HCT116 (cell line): ENCODE measurements around the gene MTMR1. TPM values are rescaled to one million over a fixed set of nuclear protein-coding genes. Genes with fewer than 3 reads are reported as not detected.

Experiments used
- ATAC-seq: fragments of 200-7000 bp; cut with Tn5 transposase; 2 replicates; pipeline ENCODE4 v1.9.1; 2020; ENCODE audit warnings: mild to moderate bottlenecking, moderate library complexity
- BruUV-seq: library from RNA; stranded (reverse); fragments of 400-500 nt; replicated peaks from 2 replicates; lab custom pipeline; 2021; lab: Mats Ljungman, UMichigan
- CTCF ChIA-PET: fragments of 300-600 bp; sonication (Branson Sonifier 250); formaldehyde crosslinking; loops from one replicate; lab custom pipeline; 2021; ENCODE audit warnings: antibody characterized with exemption; lab: Charles Lee
- POLR2A ChIA-PET: fragments of 300-600, 350-600 bp; sonication (Branson Sonifier 250); formaldehyde crosslinking; loops from one replicate; lab custom pipeline; 2021; ENCODE audit warnings: antibody characterized with exemption; lab: Charles Lee
- RAD21 ChIA-PET, 2 experiments: fragments of 300-600 bp; sonication (Branson Sonifier 250); formaldehyde crosslinking; loops; one replicate each; lab custom pipeline; 2023; ENCODE audit warnings: low total read pairs in 2 of 2; ENCODE audit not compliant: uncharacterized antibody in 2 of 2, unreplicated experiment in 2 of 2, low non-redundant PET in 1 of 2; lab: Charles Lee
- DNase-seq: peaks from one replicate; pipeline ENCODE4 v3.0.0-alpha.2; 2010; ENCODE audit warnings: low read depth, low spot score
- H2AFZ ChIP-seq: fragments of 200-600 bp; shearing (Covaris generic), sonication (generic); 2 replicates; pipeline ENCODE4 v1.6.1; 2017; ENCODE audit warnings: low read depth, mixed run types, mixed read lengths, antibody characterized with exemption, low read length; ENCODE audit not compliant: poor library complexity, severe bottlenecking
- H3K27ac ChIP-seq: 2 replicates; pipeline ENCODE4 v1.5.1; 2012; ENCODE audit warnings: low read depth, low read length
- H3K27me3 ChIP-seq: fragments of 200-600 bp; sonication (generic); 2 replicates; pipeline ENCODE4 v1.6.1; 2016; ENCODE audit warnings: mixed run types, low read length, mixed read lengths; ENCODE audit not compliant: insufficient read depth
- H3K36me3 ChIP-seq, 2 experiments: fragments of 200-500 bp in 1 of 2; fragments of 200-600 bp in 1 of 2; sonication (Bioruptor generic) in 1 of 2; sonication (generic) in 1 of 2; 2 replicates each; pipeline versions ENCODE4 v1.5.1 to v1.6.1; 2014 to 2016; ENCODE audit warnings: low read length in 2 of 2, inconsistent platforms in 1 of 2, mixed read lengths in 1 of 2, mixed run types in 1 of 2; ENCODE audit not compliant: insufficient read depth in 2 of 2, control insufficient read depth in 1 of 2
- H3K4me1 ChIP-seq, 2 experiments: fragments of 200-600 bp in 1 of 2; sonication (generic) in 1 of 2; 2 replicates each; pipeline versions ENCODE4 v1.5.1 to v1.6.1; 2012 to 2017; ENCODE audit warnings: low read length in 2 of 2, inconsistent platforms in 1 of 2, mild to moderate bottlenecking in 1 of 2, mixed read lengths in 1 of 2, mixed run types in 1 of 2, moderate library complexity in 1 of 2; ENCODE audit not compliant: insufficient read depth in 2 of 2, control insufficient read depth in 1 of 2
- H3K4me2 ChIP-seq: fragments of 200-600 bp; sonication (generic); 2 replicates; pipeline ENCODE4 v1.6.1; 2017; ENCODE audit warnings: mixed run types, low read length, mixed read lengths
- H3K4me3 ChIP-seq, 2 experiments: fragments of 200-600 bp in 1 of 2; sonication (generic) in 1 of 2; replicated peaks in 1 of 2; 2 replicates each; pipeline ENCODE4 v1.5.1; 2011 to 2016; ENCODE audit warnings: low read length in 2 of 2, control low read depth in 1 of 2, low read depth in 1 of 2, mild to moderate bottlenecking in 1 of 2, mixed read lengths in 1 of 2, mixed run types in 1 of 2
- H3K79me2 ChIP-seq: fragments of 200-600 bp; sonication (generic); 2 replicates; pipeline ENCODE4 v1.6.1; 2017; ENCODE audit warnings: mild to moderate bottlenecking, mixed run types, low read length, moderate library complexity, mixed read lengths; ENCODE audit not compliant: insufficient read depth
- H3K9ac ChIP-seq: fragments of 200-600 bp; sonication (generic); 2 replicates; pipeline ENCODE4 v1.6.1; 2016; ENCODE audit warnings: low read length, mixed read lengths
- H3K9me2 ChIP-seq: fragments of 200-600 bp; sonication (generic), shearing (Covaris generic); 2 replicates; pipeline ENCODE4 v1.6.1; 2017; ENCODE audit warnings: mixed run types, mild to moderate bottlenecking, moderate library complexity; ENCODE audit not compliant: insufficient read depth
- H3K9me3 ChIP-seq, 2 experiments: fragments of 200-500 bp in 1 of 2; fragments of 200-600 bp in 1 of 2; sonication (Bioruptor generic) in 1 of 2; sonication (generic) in 1 of 2; 2 replicates each; pipeline ENCODE4 v1.6.1; 2014 to 2017; ENCODE audit warnings: low read length in 2 of 2, mixed read lengths in 2 of 2, inconsistent platforms in 1 of 2, low read depth in 1 of 2, mild to moderate bottlenecking in 1 of 2, mixed run types in 1 of 2, moderate library complexity in 1 of 2; ENCODE audit not compliant: control insufficient read depth in 1 of 2, insufficient read depth in 1 of 2
- H4K20me1 ChIP-seq: fragments of 200-600 bp; sonication (generic), shearing (Covaris generic); 2 replicates; pipeline ENCODE4 v1.6.1; 2017; ENCODE audit warnings: mixed run types, mild to moderate bottlenecking, moderate library complexity; ENCODE audit not compliant: insufficient read depth
- CBX3 ChIP-seq: IDR thresholded peaks from 2 replicates; pipeline ENCODE4 v1.6.1; 2012; ENCODE audit warnings: low read depth
- CEBPB ChIP-seq: IDR thresholded peaks from 2 replicates; pipeline ENCODE4 v1.6.1; 2012; ENCODE audit warnings: low read depth
- EGR1 ChIP-seq: IDR thresholded peaks from 2 replicates; pipeline ENCODE4 v1.6.1; 2012; ENCODE audit warnings: low read depth
- ELF1 ChIP-seq: IDR thresholded peaks from 2 replicates; pipeline ENCODE4 v1.6.1; 2012; ENCODE audit warnings: low read depth, borderline replicate concordance
- EZH2 ChIP-seq: fragments of 200-600 bp; sonication (generic); IDR thresholded peaks from 2 replicates; pipeline ENCODE4 v1.6.1; 2017; ENCODE audit warnings: antibody characterized with exemption, mixed run types
- EZH2phosphoT487 ChIP-seq: fragments of 200-600 bp; IDR thresholded peaks from 2 replicates; pipeline ENCODE4 v1.6.1; 2018; ENCODE audit warnings: antibody characterized with exemption, borderline replicate concordance
- JUND ChIP-seq: IDR thresholded peaks from 2 replicates; pipeline ENCODE4 v1.6.1; 2012
- POLR2A ChIP-seq: IDR thresholded peaks from 2 replicates; pipeline ENCODE4 v1.7.0; 2011; ENCODE audit warnings: borderline replicate concordance; ENCODE audit not compliant: insufficient read depth, insufficient read length; ENCODE audit errors: extremely low read depth
- POLR2AphosphoS5 ChIP-seq: IDR thresholded peaks from 2 replicates; pipeline ENCODE4 v1.6.1; 2011; ENCODE audit warnings: mild to moderate bottlenecking, low read depth, low read length, moderate library complexity
- RAD21 ChIP-seq: IDR thresholded peaks from 2 replicates; pipeline ENCODE4 v1.6.1; 2012; ENCODE audit warnings: low read depth, mild to moderate bottlenecking
- SIN3A ChIP-seq: IDR thresholded peaks from 2 replicates; pipeline ENCODE4 v1.6.1; 2012; ENCODE audit warnings: low read depth
- SP1 ChIP-seq: IDR thresholded peaks from 2 replicates; pipeline ENCODE4 v1.6.1; 2012; ENCODE audit warnings: low read depth
- SRF ChIP-seq: IDR thresholded peaks from 2 replicates; pipeline ENCODE4 v1.6.1; 2012; ENCODE audit warnings: low read depth
- TCF7L2 ChIP-seq: IDR thresholded peaks from 2 replicates; pipeline ENCODE4 v1.7.0; 2011; ENCODE audit warnings: borderline replicate concordance, inconsistent platforms; ENCODE audit not compliant: insufficient read depth, insufficient read length; ENCODE audit errors: extremely low read depth
- YY1 ChIP-seq: IDR thresholded peaks from 2 replicates; pipeline ENCODE4 v1.6.1; 2011; ENCODE audit warnings: low read length, low read depth, moderate library complexity, mild to moderate bottlenecking; ENCODE audit not compliant: insufficient replicate concordance; ENCODE audit errors: extremely low read depth
- ZFX ChIP-seq: fragments of 450-650 bp; IDR thresholded peaks from 2 replicates; pipeline ENCODE4 v1.6.1; 2017
- intact Hi-C: fragments of 100-400 bp; cut with micrococcal nuclease; formaldehyde crosslinking; loops from 2 replicates; pipeline ENCODE4 v1.10.0; 2022
- total RNA-seq: library from RNA; stranded (reverse); gene quantifications from one replicate; pipeline ENCODE4 v1.2.1, GENCODE V29; 2021; ENCODE audit not compliant: unreplicated experiment
- TF ChIP-seq, protein P1 (sequence below): IDR thresholded peaks from 2 replicates; pipeline ENCODE4 v1.6.1; 2012
- TF ChIP-seq, protein P2 (sequence below): IDR thresholded peaks from 2 replicates; pipeline ENCODE4 v1.6.1; 2012; ENCODE audit warnings: low read depth
- TF ChIP-seq, protein P3 (sequence below): IDR thresholded peaks from 2 replicates; pipeline ENCODE4 v1.6.1; 2012

Gene MTMR1
- total RNA-seq, 1 experiment from 2014 or later, result 20.0 TPM

DNA sequence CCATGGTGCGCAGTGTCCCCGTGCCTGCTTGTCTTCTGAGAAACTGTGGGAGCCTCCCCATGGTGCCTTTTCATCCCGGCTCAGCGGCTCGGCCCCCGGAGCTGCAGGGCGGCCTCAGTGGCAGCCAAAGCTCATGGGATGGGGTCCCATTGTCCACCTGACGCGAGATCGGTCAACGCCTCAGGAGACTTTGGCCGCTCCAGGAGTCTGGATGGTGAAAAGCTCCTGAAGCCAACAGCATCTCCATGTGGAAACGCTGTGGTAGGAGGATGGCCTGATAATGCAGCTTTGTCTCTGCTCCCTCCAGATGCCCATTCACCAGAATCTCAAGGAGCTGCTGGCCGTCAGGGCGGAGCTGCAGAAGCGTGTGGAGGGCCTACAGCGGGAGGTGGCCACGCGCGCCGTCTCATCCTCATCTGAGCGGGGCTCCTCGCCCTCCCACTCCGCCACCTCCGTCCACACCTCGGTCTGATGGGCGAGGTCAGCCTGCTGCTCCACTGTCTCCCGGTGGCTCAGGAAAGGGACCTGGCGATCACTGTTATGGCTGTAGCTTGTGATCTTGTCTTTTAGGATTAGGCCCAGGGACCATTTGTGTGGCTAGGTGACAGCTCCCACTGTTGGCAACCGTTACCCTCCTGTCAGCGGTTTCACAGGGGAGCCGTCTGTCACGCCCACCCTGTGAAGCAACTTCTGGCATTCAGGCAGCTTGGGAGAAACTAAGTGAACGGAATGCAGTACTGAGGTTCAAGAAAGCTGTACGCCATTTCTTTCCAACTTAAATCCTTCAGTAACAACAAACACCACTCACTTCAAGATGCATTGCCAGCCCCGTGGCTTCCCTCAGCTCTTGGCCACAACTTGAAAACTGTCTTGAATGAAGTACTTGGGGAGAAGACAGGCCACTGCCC, 69.3 kb downstream of the MTMR1 start:
- TF ChIP-seq CEBPB (no peak), TCF7L2 (no peak), SP1 (no peak), CBX3 (no peak), POLR2A (no peak), JUND (no peak), POLR2AphosphoS5 (no peak), SRF (no peak), EZH2 (no peak), RAD21 (no peak), EGR1 (no peak), ZFX (no peak), SIN3A (no peak), ELF1 (no peak), YY1 (no peak), EZH2phosphoT487 (no peak)
- TF ChIP-seq, protein P1, sequence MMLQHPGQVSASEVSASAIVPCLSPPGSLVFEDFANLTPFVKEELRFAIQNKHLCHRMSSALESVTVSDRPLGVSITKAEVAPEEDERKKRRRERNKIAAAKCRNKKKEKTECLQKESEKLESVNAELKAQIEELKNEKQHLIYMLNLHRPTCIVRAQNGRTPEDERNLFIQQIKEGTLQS, result no peak
- TF ChIP-seq, protein P2, sequence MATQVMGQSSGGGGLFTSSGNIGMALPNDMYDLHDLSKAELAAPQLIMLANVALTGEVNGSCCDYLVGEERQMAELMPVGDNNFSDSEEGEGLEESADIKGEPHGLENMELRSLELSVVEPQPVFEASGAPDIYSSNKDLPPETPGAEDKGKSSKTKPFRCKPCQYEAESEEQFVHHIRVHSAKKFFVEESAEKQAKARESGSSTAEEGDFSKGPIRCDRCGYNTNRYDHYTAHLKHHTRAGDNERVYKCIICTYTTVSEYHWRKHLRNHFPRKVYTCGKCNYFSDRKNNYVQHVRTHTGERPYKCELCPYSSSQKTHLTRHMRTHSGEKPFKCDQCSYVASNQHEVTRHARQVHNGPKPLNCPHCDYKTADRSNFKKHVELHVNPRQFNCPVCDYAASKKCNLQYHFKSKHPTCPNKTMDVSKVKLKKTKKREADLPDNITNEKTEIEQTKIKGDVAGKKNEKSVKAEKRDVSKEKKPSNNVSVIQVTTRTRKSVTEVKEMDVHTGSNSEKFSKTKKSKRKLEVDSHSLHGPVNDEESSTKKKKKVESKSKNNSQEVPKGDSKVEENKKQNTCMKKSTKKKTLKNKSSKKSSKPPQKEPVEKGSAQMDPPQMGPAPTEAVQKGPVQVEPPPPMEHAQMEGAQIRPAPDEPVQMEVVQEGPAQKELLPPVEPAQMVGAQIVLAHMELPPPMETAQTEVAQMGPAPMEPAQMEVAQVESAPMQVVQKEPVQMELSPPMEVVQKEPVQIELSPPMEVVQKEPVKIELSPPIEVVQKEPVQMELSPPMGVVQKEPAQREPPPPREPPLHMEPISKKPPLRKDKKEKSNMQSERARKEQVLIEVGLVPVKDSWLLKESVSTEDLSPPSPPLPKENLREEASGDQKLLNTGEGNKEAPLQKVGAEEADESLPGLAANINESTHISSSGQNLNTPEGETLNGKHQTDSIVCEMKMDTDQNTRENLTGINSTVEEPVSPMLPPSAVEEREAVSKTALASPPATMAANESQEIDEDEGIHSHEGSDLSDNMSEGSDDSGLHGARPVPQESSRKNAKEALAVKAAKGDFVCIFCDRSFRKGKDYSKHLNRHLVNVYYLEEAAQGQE, result no peak
- TF ChIP-seq, protein P3, sequence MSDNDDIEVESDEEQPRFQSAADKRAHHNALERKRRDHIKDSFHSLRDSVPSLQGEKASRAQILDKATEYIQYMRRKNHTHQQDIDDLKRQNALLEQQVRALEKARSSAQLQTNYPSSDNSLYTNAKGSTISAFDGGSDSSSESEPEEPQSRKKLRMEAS, result no peak
- H3K4me3 ChIP-seq, result no peak overlapping the region
- intact Hi-C loops, result no loop called here
- H3K36me3 ChIP-seq, result no peaks in the 10 kb centered on the region
- DNase-seq (no peak), ATAC-seq (no peak)
- ChIA-PET RAD21 (no interaction called here), CTCF (interaction anchor here (2.1 kb wide), 1 partner anchor 10 kb away, joined by 7 read pairs; no protein-coding TSS in a partner anchor), POLR2A (no interaction called here)
- no peak overlapping the region for H3K4me2 ChIP-seq
- H3K79me2 ChIP-seq, result no peaks in the 10 kb centered on the region
- no TSS peak for BruUV-seq
- H2AFZ ChIP-seq, result no peak overlapping the region
- no peaks in the 10 kb centered on the region for H3K9me3 ChIP-seq
- no peaks in the 10 kb centered on the region for H3K4me1 ChIP-seq
- H3K27me3 ChIP-seq, result no peaks in the 10 kb centered on the region
- no peaks in the 10 kb centered on the region for H3K9me2 ChIP-seq
- H3K27ac ChIP-seq, result no peak overlapping the region
- no peak overlapping the region for H3K9ac ChIP-seq
- no peaks in the 10 kb centered on the region for H4K20me1 ChIP-seq
